Gastrocnemius medialis (tissue), 4 donors: Measurements from ENCODE around the gene SCARF2.

Source experiments
- CTCF ChIP-seq, 5 experiments: fragments of 450-650 bp in 3 of 5; fragments of 200-600 bp in 2 of 5; sonication (generic) in 2 of 5; IDR thresholded peaks in 4 of 5; conservative IDR thresholded peaks in 1 of 5; 1 replicate in 4 of 5; 2 replicates in 1 of 5; pipeline ENCODE4 v1.5.1; 2016 to 2019; ENCODE audit warnings: antibody characterized with exemption in 5 of 5, mild to moderate bottlenecking in 3 of 5, moderate library complexity in 3 of 5
- POLR2A ChIP-seq, 2 donors: fragments of 450-650 bp; IDR thresholded peaks; one replicate each; pipeline ENCODE4 v1.6.1; 2017; ENCODE audit warnings: antibody characterized with exemption in 2 of 2, mild to moderate bottlenecking in 2 of 2, moderate library complexity in 2 of 2

DNA sequence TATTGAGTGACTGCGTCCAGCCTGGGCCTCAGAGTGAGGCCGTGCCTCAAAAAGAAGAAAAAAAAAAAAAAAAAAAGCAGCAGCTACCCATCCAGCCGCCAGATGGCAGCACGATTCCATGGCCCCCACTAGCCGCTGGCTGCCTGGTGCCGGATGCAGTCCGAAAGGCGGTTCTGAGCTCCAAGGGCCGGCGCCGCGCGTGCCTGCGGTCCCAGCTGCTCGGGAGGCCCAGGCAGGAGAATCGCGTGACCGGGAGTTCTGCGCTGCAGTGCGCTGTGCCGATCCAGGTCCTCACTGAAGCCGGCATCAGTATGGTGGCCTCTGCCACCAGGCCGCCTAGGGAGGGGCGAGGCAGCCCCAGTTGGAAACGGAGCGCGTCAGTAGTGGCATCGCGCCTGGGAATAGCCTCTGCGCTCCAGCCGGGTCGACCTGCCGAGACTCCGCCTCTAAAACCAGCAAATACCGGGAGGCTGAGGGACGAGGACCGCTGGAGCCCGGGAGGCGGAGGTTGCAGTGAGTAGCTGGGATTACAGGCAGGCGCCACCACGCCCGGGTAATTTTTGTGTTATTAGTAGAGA is 19.3 kb downstream of the SCARF2 start:
- TF ChIP-seq CTCF (IDR thresholded peaks at IDR 0.05 in 4 of 5, conservative IDR thresholded peaks at IDR 0.05 in 1 of 5) (peak; percentile 64 to 92 (median 88)), POLR2A (IDR thresholded peaks at IDR 0.05) (no peak)
